Activated CD8-positive, alpha-beta T cell treated with anti-CD3 and anti-CD28 coated beads for 36 hours (primary cell): ENCODE data around the gene IL1RAPL2. TPM values are rescaled to one million over a fixed set of nuclear protein-coding genes. Genes with fewer than 3 reads are reported as not detected.
"Not testable (repeated sequence)": the region's sequence is repeated elsewhere in the genome, so short reads cannot be mapped to it uniquely, and the experiment has no call there.

Source experiments
- ATAC-seq: fragments of 200-7000 bp; cut with Tn5 transposase; one replicate; pipeline ENCODE4 v1.10.0; 2021; ENCODE audit warnings: mild to moderate bottlenecking, moderate library complexity
- CTCF ChIA-PET: fragments of 350-600 bp; sonication (Branson Sonifier 250); formaldehyde crosslinking; loops from one replicate; lab custom pipeline; 2021; ENCODE audit warnings: antibody characterized with exemption; lab: Charles Lee
- POLR2A ChIA-PET: fragments of 350-600 bp; sonication (Branson Sonifier 250); formaldehyde crosslinking; loops from one replicate; lab custom pipeline; 2021; ENCODE audit warnings: antibody characterized with exemption; lab: Charles Lee
- DNase-seq: peaks from one replicate; pipeline ENCODE4 v3.0.0-alpha.2; 2020
- H3K27ac Mint-ChIP-seq: one replicate; pipeline ENCODE4 v1.8.0; 2021; ENCODE audit warnings: mild to moderate bottlenecking, mixed read lengths
- H3K27me3 Mint-ChIP-seq: one replicate; pipeline ENCODE4 v1.8.0; 2021; ENCODE audit warnings: mixed read lengths
- H3K36me3 Mint-ChIP-seq: one replicate; pipeline ENCODE4 v1.8.0; 2021; ENCODE audit warnings: low read depth, mixed read lengths
- H3K4me1 Mint-ChIP-seq: one replicate; pipeline ENCODE4 v1.8.0; 2021; ENCODE audit warnings: low read depth, mixed read lengths
- H3K4me3 Mint-ChIP-seq: one replicate; pipeline ENCODE4 v1.8.0; 2021; ENCODE audit warnings: mild to moderate bottlenecking, moderate library complexity, mixed read lengths
- H3K9me3 Mint-ChIP-seq: one replicate; pipeline ENCODE4 v1.8.0; 2021; ENCODE audit warnings: mixed read lengths
- intact Hi-C: fragments of 100-400 bp; cut with micrococcal nuclease; formaldehyde crosslinking; loops from one replicate; pipeline ENCODE4 v1.10.0; 2022
- total RNA-seq, 2 experiments: library from RNA; stranded (reverse); gene quantifications; one replicate each; pipeline ENCODE4 v1.2.3, GENCODE V29; 2021
- TF ChIP-seq, protein P1 (sequence below): fragments of 200-600 bp; IDR thresholded peaks from one replicate; pipeline ENCODE4 v1.8.0; 2022; ENCODE audit warnings: antibody characterized with exemption, mild to moderate bottlenecking

The IL1RAPL2 gene
- total RNA-seq, 2 experiments from 2014 or later = not detected

DNA sequence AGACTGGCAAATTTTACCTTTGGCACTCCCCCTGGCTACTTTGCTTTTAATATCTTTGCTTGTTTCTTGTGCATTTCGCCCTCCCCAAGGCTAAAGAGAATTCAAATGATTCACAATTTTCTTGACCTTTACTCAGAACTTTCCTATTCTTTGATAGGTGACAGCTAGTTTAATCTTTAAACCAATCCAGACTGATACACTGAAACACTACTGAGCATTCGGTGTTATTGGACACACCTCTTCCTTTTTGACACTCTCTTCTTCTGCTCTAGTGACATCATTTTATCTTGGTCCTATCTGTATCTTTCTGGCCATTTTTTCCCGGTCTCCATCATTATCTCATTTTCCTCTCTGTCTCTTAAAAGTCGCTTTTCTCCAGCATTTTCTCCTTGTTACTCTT lies 103.1 kb downstream of the IL1RAPL2 start:
- ChIA-PET POLR2A (no interaction called here), CTCF (interaction anchor here (1.1 to 1.5 kb wide), 2 partner anchors 252 to 253 kb away, joined by 3 to 6 read pairs; no protein-coding TSS in a partner anchor)
- no peaks in the 10 kb centered on the region for H3K9me3 Mint-ChIP-seq
- H3K4me3 Mint-ChIP-seq = no peak overlapping the region
- H3K27ac Mint-ChIP-seq = no peak overlapping the region
- TF ChIP-seq, protein P1, sequence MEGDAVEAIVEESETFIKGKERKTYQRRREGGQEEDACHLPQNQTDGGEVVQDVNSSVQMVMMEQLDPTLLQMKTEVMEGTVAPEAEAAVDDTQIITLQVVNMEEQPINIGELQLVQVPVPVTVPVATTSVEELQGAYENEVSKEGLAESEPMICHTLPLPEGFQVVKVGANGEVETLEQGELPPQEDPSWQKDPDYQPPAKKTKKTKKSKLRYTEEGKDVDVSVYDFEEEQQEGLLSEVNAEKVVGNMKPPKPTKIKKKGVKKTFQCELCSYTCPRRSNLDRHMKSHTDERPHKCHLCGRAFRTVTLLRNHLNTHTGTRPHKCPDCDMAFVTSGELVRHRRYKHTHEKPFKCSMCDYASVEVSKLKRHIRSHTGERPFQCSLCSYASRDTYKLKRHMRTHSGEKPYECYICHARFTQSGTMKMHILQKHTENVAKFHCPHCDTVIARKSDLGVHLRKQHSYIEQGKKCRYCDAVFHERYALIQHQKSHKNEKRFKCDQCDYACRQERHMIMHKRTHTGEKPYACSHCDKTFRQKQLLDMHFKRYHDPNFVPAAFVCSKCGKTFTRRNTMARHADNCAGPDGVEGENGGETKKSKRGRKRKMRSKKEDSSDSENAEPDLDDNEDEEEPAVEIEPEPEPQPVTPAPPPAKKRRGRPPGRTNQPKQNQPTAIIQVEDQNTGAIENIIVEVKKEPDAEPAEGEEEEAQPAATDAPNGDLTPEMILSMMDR = no peak
- DNase-seq (no peak), ATAC-seq (no peak)
- H3K27me3 Mint-ChIP-seq = no peaks in the 10 kb centered on the region
- no peaks in the 10 kb centered on the region for H3K36me3 Mint-ChIP-seq
- no peaks in the 10 kb centered on the region for H3K4me1 Mint-ChIP-seq
- intact Hi-C loops = no loop called here

GRCh38 chrX:104670051-104670450 lies 104.1 kb downstream of the IL1RAPL2 start:
- ChIA-PET CTCF (no interaction called here), POLR2A (no interaction called here)
- intact Hi-C loops = no loop called here
- Mint-ChIP-seq H3K36me3 (no peaks in the 10 kb centered on the region), H3K27me3 (no peaks in the 10 kb centered on the region), H3K27ac (no peak overlapping the region), H3K9me3 (no peaks in the 10 kb centered on the region), H3K4me1 (no peaks in the 10 kb centered on the region), H3K4me3 (no peak overlapping the region)
- ATAC-seq (no peak), DNase-seq (no peak)
- TF ChIP-seq, protein P1 = no peak

GRCh38 chrX:104677517-104677916 lies 111.5 kb downstream of the IL1RAPL2 start:
- H3K4me1 Mint-ChIP-seq, H3K27ac Mint-ChIP-seq, ATAC-seq, H3K36me3 Mint-ChIP-seq, POLR2A ChIA-PET, DNase-seq, intact Hi-C loops, H3K27me3 Mint-ChIP-seq, CTCF ChIA-PET, H3K9me3 Mint-ChIP-seq, H3K4me3 Mint-ChIP-seq: not testable (repeated sequence)

DNA sequence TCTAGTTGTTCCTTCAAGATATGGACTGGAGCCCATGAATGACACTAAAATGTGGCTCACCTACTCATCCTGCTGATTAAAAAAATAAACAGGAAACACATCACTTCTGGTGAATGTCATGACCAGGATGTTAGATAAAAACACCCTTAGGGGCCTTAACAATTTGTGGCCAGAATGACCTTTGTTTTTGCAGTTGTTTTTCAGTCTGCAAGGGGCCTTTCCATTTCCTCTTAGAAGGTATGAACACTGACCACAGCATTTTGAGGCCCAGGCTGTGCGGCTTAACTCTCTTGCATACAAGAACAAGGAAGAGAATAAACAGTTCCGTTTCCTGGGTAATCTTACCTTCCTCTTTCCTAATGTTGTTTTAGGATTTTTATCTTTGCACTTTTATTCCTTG lies 113.2 kb downstream of the IL1RAPL2 start:
- ChIA-PET CTCF (no interaction called here), POLR2A (no interaction called here)
- Mint-ChIP-seq H3K27me3 (no peaks in the 10 kb centered on the region), H3K27ac (no peak overlapping the region), H3K36me3 (no peaks in the 10 kb centered on the region), H3K4me1 (no peaks in the 10 kb centered on the region), H3K4me3 (no peak overlapping the region), H3K9me3 (no peaks in the 10 kb centered on the region)
- TF ChIP-seq, protein P1 = no peak
- ATAC-seq (no peak), DNase-seq (no peak)
- intact Hi-C loops = no loop called here

DNA sequence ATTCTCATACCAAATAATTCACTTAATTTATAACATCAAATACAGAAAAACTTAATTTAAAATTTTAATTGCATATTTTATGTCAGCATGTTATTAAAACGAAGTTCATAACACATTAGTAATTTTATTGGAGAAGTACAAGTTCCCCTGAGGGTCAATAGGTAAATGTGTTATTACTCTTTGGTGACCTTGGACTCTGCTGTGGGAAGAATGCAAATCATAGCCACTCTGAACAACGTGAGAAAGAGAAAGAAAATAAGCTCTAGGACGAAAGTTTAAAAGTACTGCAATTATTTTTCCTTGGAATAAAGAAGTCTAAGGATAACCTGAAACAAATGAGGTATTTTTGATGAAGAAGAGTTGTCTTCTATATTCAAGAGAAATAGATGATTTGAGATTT lies 115.2 kb downstream of the IL1RAPL2 start:
- H3K27ac Mint-ChIP-seq = no peak overlapping the region
- H3K9me3 Mint-ChIP-seq = no peaks in the 10 kb centered on the region
- no peak overlapping the region for H3K4me3 Mint-ChIP-seq
- CTCF ChIA-PET = no interaction called here
- DNase-seq (no peak), ATAC-seq (no peak)
- H3K4me1 Mint-ChIP-seq = no peaks in the 10 kb centered on the region
- intact Hi-C loops = no loop called here
- POLR2A ChIA-PET = no interaction called here
- no peaks in the 10 kb centered on the region for H3K27me3 Mint-ChIP-seq
- TF ChIP-seq, protein P1 = no peak
- H3K36me3 Mint-ChIP-seq = no peaks in the 10 kb centered on the region

- H3K4me1 Mint-ChIP-seq = no peaks in the 10 kb centered on the region
- no peak overlapping the region for H3K4me3 Mint-ChIP-seq
- DNase-seq = no peak
- ChIA-PET POLR2A (no interaction called here), CTCF (no interaction called here)
- H3K9me3 Mint-ChIP-seq = no peaks in the 10 kb centered on the region
- intact Hi-C loops = no loop called here
- TF ChIP-seq, protein P1 = no peak
- ATAC-seq = no peak
- no peaks in the 10 kb centered on the region for H3K27me3 Mint-ChIP-seq
- no peak overlapping the region for H3K27ac Mint-ChIP-seq
- no peaks in the 10 kb centered on the region for H3K36me3 Mint-ChIP-seq
Measured at GRCh38 chrX:104684077-104684476, 118.1 kb downstream of the IL1RAPL2 start.
